HG03342 (cell line): Measurements from ENCODE around the gene MTMR12.
A peak's percentile ranks its signal among the peaks of the same experiment; 100 is the strongest.

Experiments
- ATAC-seq: cut with Tn5 transposase; IDR thresholded peaks from one replicate; pipeline ENCODE4 v1.9.1; 2021; ENCODE audit warnings: mild to moderate bottlenecking, moderate library complexity; ENCODE audit not compliant: unreplicated experiment

MTMR12 gene

GRCh38 chr5:32312595-32313332 is at the start of gene MTMR12:
Gene MTMR12 (minus strand): TSS chr5:32312939. CDS start chr5:32312838, 101 bp downstream.
- ATAC-seq: peak; percentile 93

- no peak for ATAC-seq
Measured at GRCh38 chr5:32362527-32362926, 49.8 kb upstream of the MTMR12 start.

- no peak for ATAC-seq
Measured at GRCh38 chr5:32360906-32361305, 48.2 kb upstream of the MTMR12 start.

GRCh38 chr5:32358611-32359010 is 45.9 kb upstream of the MTMR12 start:
- no peak for ATAC-seq

GRCh38 chr5:32357658-32358057 is 44.9 kb upstream of the MTMR12 start:
- ATAC-seq: no peak

GRCh38 chr5:32355686-32356085 is 42.9 kb upstream of the MTMR12 start:
- ATAC-seq: no peak

- no peak for ATAC-seq
Measured at GRCh38 chr5:32353420-32353819, 40.7 kb upstream of the MTMR12 start.

- ATAC-seq: no peak
Measured at GRCh38 chr5:32352685-32353084, 39.9 kb upstream of the MTMR12 start.

GRCh38 chr5:32346869-32347268 is 34.1 kb upstream of the MTMR12 start:
- ATAC-seq: no peak

GRCh38 chr5:32343058-32343672 is 30.4 kb upstream of the MTMR12 start:
- ATAC-seq: no peak

GRCh38 chr5:32342656-32343055 is 29.9 kb upstream of the MTMR12 start:
- ATAC-seq: no peak

GRCh38 chr5:32339878-32340277 is 27.1 kb upstream of the MTMR12 start:
- no peak for ATAC-seq

GRCh38 chr5:32339198-32339597 is 26.5 kb upstream of the MTMR12 start:
- no peak for ATAC-seq

- no peak for ATAC-seq
Measured at GRCh38 chr5:32332966-32333365, 20.2 kb upstream of the MTMR12 start.

- no peak for ATAC-seq
Measured at GRCh38 chr5:32332361-32332760, 19.6 kb upstream of the MTMR12 start.

- ATAC-seq: no peak
Measured at GRCh38 chr5:32331935-32332274, 19.2 kb upstream of the MTMR12 start.

GRCh38 chr5:32331217-32331934 is 18.6 kb upstream of the MTMR12 start:
- no peak for ATAC-seq

- ATAC-seq: no peak
Measured at GRCh38 chr5:32330126-32330971, 17.6 kb upstream of the MTMR12 start.

GRCh38 chr5:32329395-32329834 is 16.7 kb upstream of the MTMR12 start:
- peak; percentile 83 for ATAC-seq

GRCh38 chr5:32326216-32326772 is 13.6 kb upstream of the MTMR12 start:
- ATAC-seq: no peak

GRCh38 chr5:32325616-32326015 is 12.9 kb upstream of the MTMR12 start:
- ATAC-seq: no peak
